ENCODE data around the gene RALGDS.
"Not testable (repeated sequence)": the region's sequence is repeated elsewhere in the genome, so short reads cannot be mapped to it uniquely, and the experiment has no call there.

RALGDS gene

DNA sequence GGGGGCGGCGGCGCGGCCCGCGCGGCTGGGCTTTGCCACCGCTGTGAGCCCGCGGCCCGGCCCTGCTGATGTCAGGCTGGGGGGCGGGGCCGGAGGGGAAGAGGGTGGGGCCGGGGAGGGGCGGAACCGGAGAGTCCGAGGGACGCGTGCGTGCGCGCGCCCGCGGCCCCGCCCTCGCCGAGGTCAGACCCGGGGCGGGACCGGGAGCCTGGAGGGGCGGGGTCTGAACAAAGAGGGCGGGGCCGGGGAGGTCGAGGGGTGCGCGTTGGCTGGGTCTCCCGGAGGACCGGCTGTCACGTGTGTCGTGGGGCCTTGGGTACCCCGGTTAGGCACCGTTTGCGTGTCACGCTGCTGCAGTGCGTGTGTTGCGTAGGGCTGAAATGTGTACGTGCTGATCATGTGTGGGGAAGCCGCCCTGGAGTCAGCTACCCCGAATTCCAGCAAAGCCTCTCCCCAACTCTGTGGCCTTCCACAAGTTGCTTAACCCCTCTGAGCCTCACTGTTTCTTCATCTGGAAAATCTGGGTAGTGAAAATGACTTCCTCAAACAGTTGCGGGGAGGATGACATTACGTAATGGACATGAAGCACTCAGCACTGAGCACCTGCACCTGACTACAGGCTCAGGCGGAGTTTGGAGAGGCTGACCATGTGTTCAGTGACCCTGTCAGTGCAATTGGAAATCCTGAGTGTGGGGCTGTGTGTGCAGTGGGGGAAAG, at the start of gene RALGDS:
RALGDS (minus strand) TSS at position 43 of the 717 bp plus-strand sequence. CDS start 86 bp downstream, outside the sequence.
- peak; percentile 89 for DNase-seq

DNA sequence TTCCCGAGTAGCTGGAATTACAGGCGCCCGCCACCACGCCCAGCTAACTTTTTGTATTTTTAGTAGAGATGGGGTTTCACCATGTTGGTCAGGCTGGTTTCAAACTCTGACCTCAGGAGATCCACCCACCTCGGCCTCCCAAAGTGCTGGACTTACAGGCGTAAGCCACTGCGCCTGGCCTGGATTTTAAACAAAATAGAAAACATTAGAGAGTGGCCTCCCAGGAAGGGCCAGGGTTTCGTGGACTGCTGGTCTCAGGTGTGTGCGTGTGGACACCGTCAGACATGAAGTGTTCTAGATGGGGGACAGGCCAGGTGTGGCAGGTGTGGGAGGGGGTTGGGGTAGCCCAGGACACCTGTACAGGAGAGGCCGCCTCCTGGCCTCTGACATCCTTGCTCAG, 49.7 kb upstream of the RALGDS start:
- DNase-seq, result no peak

DNA sequence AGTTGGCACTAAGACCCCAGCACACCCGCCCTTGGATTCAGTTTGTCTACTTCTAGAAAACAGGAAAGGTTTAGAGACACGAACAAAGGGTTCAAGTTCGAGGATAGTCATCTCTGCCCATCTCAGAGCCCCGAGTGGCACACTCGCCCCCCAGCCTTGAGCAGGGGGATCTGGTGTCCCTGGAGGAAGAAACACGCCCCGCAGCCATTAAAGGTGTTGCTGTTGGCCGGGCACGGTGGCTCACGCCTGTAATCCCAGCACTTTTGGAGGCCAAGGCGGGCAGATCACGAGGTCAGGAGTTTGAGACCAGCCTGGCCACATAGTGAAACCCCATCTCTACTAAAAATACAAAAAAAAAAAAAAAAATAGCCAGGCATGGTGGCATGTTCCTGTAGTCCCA, 48.6 kb upstream of the RALGDS start:
- DNase-seq, result not testable (repeated sequence)

GRCh38 chr9:133169102-133169501, 48.1 kb upstream of the RALGDS start:
- DNase-seq, result no peak

DNA sequence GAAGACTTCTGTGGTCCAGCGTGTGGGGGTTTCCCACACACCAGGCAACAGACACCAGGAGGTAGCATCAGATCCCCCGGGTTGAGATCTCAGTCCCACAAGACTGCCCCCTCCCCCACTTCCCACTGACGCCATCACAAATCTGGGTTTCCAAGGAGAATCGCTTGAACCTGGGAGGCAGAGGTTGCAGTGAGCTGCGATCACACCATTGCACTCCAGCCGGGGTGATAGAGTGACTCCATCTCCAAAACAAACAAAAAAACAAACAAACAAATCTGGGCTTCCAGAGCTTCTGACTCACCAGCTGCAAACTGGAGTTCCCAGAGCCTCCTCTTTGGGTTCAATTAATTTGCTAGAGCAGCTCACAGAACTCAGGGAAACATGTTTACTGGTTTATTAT, 47.4 kb upstream of the RALGDS start:
- DNase-seq, result no peak

DNA sequence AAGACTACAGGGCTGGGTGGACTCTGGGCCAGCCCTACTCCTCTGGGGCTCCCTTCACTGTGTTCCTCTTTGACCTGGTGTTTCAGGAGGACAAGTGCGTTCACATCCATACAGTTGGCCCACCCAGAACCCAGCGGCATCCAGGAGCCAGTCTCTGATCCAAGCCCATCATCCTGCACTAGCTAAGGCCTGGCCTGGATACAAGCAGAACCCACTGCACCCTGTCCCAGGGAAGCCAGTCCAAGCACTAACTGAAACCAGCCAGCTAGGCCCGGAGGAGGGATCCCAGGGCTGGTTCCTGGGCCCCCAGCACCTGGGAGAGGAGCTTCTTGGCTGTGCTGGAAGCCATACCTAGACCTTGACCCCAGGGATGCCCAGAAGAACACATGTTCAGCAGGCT, 46.7 kb upstream of the RALGDS start:
- no peak for DNase-seq

GRCh38 chr9:133167096-133167730, 46.2 kb upstream of the RALGDS start:
- no peak for DNase-seq

GRCh38 chr9:133166392-133166791, 45.4 kb upstream of the RALGDS start:
- DNase-seq, result no peak

DNA sequence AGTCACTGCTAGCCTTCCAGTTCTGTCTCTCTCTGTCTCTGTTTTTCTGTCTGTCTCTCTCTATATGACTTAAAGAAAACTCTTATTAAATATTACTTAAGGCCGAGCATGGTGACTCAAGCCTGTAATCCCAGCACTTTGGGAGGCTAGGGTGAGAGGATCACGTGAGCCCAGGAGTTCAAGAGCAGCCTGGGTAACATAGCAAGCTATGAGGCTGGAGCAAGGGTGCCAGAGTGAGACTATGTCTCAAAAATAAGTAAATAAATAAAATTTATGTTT, 44.4 kb upstream of the RALGDS start:
- DNase-seq, result no peak

- DNase-seq, result no peak
These were observed 43.2 kb upstream of the RALGDS start for GRCh38 chr9:133164191-133164590.

- peak; percentile 14 for DNase-seq
These were observed 42.6 kb upstream of the RALGDS start, which contains the start of gene GBGT1 for GRCh38 chr9:133163504-133164172. Gene GBGT1, minus strand, starts transcription at chr9:133163914. Its CDS starts 1,502 bp downstream, at chr9:133162412.

GRCh38 chr9:133162861-133163503, 41.9 kb upstream of the RALGDS start:
- DNase-seq, result no peak

- no peak for DNase-seq
These were observed 40.5 kb upstream of the RALGDS start for GRCh38 chr9:133161547-133161950.

DNA sequence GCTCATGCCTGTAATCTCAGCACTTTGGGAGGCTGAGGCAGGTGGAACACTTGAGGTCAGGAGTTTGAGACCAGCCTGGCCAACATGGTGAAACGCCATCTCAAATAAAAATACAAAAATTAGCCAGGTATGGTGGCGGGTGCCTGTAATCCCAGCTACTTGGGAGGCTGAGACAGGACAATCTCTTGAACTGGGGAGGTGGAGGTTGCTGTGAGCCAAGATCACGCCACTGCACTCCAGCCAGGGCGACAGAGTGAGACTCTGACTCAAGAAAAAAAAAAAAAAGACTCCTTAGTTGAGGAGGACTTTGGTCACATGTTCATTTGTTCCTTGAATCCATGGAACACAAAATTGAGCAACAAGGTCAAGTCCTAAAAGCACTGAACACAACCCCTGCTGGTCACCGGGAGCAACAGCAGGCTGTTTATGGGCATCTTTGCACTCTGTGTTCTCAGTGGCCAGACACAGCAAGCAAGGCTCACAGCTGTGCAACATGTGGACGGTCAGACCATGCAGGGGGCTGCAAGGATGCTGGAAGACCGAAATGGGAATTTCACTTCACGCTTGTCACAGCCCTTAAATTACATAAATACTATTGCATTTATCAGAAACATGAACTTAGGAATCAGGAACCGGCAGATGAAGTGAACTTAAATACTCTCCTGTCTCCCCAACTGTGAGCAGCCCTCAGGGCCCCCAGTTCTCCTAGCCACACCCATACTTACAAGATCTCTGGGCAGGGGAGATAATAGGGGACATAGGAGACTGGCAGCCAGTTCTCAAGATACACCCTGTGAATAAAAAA, 39.9 kb upstream of the RALGDS start:
- peak; percentile 14 for DNase-seq

GRCh38 chr9:133158695-133159094, 37.7 kb upstream of the RALGDS start:
- no peak for DNase-seq

DNA sequence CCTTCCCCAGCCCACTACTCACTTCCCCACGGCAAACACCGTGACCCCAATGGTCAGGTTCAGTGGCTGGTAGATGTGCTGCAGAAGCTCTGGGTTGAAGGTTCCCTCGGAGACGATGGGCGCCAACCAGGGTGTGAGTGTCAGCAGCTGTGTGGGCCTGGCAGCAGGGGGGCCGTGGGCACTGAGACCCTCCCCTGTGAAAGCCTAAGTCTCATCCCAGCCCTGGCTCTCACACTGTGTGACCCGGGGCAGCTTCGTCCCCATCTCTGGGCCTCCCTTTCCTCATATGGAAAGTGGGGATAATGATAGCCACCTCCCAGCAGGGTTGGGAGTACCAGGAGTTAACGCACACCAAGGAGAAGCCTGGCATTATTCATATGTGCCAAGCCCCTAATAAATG, 34.1 kb upstream of the RALGDS start:
- no peak for DNase-seq

DNA sequence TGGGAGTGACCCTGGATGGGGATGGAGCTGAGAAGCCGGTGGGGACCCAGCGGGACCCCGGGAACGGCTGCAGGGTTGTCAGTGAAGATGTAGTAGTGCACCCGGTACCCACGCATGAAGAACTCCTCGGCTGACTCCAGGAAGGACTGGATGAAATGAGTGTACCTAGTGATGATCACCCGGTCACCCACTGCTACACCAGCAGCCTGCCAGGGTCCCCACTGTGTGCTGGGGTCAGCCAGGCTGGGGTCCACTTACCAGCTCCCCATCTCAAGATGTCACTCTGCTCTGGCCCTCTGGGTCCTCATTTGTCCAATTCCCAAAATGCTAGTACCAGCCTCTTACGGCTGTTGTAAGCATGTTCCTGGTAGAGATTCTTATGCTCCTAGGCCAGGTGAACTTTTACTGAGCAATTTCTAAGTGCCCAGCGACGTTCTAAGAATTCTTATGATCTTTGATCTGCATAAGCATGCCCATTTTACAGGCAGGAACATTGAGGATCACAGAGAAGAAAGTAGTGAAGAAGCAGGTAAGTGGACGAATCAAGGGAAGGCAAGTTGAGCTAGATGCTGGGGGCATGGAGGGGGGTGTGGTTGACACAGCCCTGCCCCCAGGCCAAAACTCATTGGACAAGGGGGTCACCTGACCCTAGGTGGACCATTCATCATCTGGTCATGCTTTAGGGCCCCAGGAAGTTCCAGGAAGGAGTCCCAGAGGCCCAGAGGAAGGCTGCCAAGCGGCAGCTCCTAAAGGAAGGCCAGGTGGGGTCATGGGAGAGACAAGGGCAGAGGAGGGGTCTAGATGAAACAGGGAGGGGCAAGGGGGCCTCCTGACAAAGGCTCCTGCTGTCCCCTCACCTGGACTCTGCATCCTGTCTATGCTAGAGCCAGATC, 33.3 kb upstream of the RALGDS start:
- no peak for DNase-seq

- no peak for DNase-seq
These were observed 32.4 kb upstream of the RALGDS start for GRCh38 chr9:133153227-133154096.

GRCh38 chr9:133151601-133152525, 30.8 kb upstream of the RALGDS start:
- no peak for DNase-seq

DNA sequence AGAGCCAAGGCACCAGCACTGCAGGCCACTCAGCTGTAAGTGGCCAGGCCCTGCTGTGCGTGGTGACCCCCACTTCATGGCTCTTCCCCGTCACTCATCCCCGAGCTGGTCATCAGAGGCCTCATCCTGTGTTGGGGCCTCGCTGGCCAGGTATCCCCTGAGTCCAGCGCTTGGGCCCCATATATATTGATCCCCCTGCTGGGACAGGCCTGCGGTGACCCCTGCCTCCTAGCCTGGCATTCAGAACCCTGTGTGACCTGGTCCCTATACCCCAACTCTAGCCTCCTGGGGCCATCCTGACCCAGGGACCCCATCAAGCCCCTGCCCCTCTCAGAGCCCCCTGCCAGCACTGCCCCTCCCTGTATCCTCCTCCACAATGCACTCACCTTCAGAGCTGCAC, 30.0 kb upstream of the RALGDS start:
- no peak for DNase-seq

Data from stimulated activated naive CD4-positive, alpha-beta T cell treated with Interleukin-2 at 50 U/mL for 16 hours (primary cell).